GM12892 (cell line): ENCODE data around the gene CENPB.

Experiments used
- POLR2A ChIP-seq: IDR thresholded peaks from 2 replicates; pipeline ENCODE4 v1.6.1; 2011; ENCODE audit warnings: low read depth, low read length, control low read depth
- POLR2AphosphoS5 ChIP-seq: IDR thresholded peaks from 2 replicates; pipeline ENCODE4 v1.6.1; 2011; ENCODE audit warnings: low read depth, low read length, control low read depth
- TAF1 ChIP-seq: IDR thresholded peaks from 2 replicates; pipeline ENCODE4 v1.6.1; 2011; ENCODE audit warnings: low read depth, mild to moderate bottlenecking, control low read depth, low read length, borderline replicate concordance

- TF ChIP-seq TAF1: no peak
- TF ChIP-seq POLR2A: no peak
- TF ChIP-seq POLR2AphosphoS5: no peak
These were observed 34.7 kb downstream of the CENPB start for GRCh38 chr20:3751675-3752385.
